Umbilical cord (tissue), 2 donors: ENCODE data around the gene DCAKD. TPM values are rescaled to one million over a fixed set of nuclear protein-coding genes. Genes with fewer than 3 reads are reported as not detected.

Experiments used
- DNase-seq: peaks from one replicate; pipeline ENCODE4 v3.0.0-alpha.2; 2015; ENCODE audit warnings: low spot score
- total RNA-seq: library from RNA; depleted of rRNA; stranded (reverse); fragments of >200 nt; gene quantifications from one replicate; pipeline ENCODE4 v1.2.3, GENCODE V29; 2014; ENCODE audit warnings: low replicate concordance; ENCODE audit not compliant: insufficient read depth

Gene DCAKD
- total RNA-seq, 1 donor from 2014 or later = 14.9 TPM

DNA sequence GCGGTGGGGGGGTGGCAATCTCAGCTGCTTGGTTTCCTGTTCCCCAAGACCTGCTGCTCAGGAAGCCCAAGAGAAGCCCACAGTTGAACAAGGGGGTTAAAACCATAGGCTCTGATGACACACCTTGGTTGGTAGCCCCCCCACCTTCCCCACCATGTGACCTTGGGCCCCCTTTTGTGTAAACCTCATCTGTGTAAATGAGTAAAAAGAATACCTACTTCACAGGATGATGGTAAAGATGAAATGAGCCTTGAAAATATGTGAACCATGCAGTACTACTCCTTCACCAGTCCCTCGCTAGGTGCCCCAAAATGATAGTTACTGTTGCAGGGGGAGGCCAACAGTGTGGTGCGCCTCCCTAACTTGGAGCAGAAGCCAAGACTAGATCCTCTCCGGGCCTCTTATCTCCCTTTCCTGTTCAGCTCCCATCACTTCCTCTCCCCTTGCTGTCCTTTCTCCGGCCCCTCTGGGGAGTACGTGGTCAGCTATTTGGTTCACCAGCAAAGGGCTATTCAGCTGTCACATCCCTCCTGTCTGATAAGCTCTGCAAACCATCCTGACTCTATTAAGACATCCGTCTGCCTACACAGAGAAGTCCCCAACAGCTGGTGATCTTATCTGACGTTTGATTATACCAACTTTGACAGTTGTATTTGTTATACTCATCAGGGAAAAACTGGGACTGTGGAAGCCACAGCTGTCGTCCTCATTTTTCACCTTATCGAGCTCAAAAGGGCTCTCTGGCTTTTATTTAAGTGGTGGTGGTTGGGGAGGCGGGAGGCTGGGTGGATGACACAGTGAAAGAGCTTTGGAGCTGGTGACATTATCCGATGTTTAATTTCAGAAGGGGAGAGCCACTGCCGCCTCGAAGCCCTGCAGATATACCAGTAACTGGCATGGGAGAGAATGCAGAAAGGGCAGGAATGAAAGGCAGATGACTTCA lies 19.9 kb downstream of the DCAKD start:
- DNase-seq = no peak

DNA sequence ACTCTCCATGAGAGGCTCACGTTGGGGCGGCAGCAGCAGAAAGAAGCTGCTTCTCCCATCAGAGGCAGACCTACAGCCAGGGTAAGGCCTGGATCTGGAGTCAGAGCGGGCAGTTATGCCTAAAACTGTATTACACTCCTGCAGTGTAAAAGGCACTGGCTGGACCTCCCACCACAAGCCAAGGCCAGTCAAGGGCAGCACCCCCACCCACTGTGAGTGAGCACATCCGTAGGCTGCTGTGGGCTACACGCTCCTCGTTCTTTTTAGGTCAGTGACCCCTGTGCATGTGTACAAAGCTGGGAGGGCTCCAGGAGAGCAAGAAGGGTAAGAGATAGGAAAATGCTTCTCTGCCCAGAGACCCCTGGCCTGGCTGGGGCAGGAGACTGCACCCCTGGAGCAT lies 20.7 kb downstream of the DCAKD start:
- DNase-seq = no peak

DNA sequence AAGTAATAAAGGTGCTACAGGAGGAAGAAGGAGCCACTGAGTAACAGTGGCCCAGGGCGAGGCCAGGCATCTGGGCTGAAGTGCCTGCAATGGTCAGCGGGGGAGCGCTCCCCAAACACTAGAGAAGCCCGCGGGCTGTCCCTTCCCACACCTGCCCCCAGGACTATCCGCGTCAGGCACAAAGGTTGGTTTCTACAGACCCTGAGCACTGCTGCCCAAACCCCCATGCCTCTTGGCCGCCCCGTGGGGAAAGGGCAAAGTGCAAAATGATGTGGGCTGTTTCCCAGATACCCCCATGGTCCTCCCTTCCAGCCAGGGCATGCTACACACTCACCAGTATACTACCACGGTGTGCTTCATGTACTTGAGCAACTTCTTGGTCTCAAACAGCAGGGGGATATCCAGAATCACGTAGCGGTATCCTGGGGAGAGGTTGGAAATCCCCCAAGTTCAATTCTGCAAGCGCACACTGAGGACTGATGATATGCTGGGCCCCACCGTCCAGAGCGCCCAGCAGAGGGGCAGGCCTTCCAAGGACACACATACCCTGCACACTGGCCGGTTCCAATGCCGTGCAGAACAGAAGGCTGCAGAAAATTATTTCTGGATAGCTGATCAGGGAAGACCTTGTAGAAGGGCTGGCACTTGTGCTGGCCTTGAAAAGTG lies 21.5 kb downstream of the DCAKD start:
- no peak for DNase-seq

DNA sequence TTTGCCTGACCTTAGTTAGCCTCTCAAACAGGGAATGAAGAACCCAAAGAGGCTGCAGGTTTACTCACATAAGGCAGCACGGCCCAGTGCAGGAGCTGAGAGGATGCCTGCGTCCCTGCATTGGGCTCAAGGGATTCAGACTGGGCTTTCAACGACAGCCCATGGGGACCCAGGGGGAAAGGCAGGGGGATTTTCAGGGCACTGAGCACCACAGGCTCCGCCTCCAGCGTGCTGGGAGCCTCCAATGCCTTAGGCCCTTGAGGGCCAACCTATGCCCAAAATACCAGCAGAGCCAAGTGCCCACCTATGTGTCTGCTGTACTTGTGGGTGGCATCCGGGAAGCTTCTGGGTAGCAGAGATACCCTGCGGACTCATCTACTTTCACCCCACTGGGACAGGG lies 22.3 kb downstream of the DCAKD start:
- no peak for DNase-seq

DNA sequence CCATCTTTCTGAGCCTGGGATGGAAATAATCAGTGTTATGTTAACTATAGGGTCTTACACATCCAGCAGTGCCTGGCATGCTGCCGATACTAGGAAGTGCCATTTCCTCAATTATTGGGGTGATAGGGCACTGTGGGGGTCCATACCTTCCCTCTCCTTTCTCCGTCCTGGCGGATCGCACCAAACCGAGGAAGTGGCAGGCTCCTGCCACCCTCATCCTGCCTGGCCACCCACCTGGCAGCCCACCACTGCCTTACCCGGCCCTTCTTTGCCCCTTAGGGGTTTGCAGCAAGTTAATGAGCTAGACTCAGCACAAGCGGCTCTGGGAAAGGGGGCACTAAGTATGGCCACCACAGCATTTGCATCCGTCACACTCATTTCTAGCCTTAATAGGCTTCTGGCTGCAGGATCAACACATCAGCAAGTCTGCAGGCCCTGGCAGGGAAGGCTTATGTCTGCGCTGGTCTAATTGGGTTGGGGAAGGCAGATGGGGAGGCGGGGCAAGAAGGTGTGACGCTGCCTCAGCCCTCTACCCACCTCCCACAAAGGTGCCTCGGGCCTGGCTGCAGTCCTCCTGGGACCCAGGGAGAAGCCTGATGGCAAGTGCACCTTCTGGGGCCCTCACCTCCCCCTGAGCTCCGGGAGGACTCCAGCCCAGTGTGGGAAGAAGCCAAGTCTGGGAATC lies 28.6 kb downstream of the DCAKD start:
- no peak for DNase-seq

DNA sequence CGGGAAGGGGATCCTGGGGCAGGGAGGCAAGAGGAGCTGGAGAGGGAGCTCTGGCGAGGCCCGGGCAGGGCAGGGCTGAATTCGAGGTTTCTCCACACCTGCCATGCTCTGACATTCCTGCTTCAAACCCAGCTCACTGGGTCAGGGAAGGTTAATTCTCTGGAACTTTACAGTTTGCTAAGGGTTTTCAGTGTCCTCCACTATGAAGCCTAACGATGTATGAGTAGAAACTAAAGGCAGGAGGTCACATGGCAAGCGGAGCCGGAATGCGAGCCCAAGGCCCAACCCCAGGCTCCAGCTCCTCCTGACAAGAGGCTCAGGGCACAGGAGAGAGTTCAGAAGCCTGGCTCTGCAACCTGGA lies 29.2 kb downstream of the DCAKD start:
- DNase-seq = no peak

DNA sequence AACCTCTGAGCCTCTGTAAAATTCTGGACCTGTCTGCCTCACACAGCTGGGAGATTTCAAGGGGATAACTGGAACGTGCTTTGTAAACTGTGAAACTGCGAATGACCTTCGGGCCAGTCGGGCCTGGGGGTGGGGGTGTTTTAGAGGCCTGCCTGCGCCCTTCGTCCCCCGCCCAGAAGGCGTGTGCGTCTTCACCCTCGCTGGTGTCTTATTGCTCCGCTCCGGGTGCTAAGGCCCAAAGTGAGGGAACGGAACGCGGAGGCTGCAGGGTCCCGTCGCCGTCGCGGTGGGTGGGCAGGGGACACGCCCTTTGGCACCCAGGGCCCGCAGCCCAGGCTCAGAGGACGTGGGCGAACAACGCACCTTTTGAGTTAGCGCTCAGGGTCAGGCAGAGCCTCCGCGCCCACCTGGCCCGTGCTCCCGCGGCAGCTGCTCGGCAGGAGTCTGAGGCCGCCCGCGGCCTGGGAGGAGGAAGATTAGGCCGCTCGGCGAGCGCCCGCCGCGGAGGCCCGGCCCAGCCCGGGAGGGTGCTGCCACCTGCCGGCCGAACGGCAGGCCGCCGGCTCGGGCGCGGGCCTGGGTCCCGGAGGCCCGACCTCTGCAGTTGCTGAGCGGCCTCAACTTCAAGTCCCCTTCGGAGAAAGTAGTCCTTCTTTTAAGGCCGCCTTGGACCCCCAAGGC lies 29.7 kb downstream of the DCAKD start:
- DNase-seq = peak; percentile 66

DNA sequence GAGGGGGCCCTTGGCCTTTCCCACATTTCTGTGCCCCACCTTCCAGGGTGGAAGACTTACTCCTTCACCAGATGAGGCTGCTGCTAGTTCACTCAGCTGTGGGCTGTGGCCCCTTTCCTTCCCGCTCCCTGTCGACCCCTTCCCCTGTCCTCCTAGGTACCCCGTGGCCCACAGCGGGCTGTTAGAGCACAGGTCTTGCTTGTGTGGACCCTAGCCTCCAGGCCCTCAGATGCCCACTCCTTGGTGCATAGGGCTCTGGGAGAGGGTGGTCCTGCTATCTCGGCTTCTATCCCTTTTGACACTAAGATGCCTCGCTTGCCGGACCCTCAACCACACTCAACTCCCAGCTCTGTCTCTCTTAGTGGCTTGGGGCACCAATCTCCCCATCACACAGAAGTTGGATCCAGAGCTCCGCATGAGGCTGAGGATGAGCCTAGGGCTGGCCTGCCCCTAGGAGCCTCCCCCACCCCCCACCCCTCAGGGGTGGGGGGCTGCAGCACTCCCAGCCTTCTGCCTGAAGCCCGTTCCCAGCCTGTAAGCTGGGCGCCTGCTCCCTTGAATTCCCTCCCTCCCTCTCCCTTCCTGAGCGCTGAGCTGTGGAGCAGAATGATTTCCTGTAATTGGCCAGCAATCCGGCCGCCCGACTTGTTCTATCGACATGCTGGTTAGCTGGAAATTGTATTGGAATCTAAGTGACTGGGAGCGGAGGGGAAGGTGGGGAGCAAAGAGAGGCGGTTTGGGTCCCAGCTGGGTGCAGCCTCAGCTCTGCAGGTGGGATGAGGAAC lies 30.9 kb downstream of the DCAKD start:
- peak; percentile 73 for DNase-seq

DNA sequence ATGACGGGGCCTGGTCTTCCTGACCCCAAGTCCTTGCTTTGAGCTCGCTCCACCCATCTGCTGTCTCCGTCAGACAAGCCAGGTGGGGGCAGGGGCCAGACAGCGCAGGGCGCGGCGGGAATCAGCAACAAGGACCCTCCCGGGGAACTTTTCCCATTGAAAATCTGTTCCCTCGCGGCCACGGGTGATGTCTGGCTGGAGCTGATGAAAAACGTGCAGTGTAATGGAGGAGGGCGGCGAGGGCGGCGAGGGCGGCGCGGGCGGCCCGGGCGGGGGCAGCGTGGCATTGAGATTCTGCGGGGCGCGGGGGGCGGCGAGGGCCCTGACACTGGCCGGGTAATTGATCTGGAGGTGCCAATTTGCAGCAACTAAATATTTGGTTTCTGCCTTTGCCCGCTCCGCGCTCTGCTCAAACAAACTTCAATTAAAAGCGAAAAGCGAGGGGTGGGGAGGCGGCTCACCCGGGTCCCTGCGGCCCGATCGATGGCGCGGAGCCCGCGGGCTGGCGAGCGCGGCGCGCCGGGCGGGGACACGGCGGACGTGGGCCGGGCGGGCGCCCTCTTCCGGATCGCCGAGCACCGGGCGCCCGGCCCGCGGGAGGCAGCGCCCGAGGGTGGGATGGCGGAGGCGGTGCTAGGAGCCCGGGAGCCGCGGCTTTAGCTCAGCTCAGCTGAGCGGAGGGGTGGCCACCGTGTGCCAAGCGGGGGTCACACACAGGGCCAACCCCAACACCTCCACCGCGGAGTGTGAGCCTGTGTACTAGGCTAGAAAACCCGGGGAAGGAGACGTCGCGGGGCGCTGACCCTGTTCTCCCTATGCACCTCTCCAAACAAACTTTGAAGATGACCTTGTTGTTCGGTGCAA lies 32.4 kb downstream of the DCAKD start:
- DNase-seq = peak; percentile 70

DNA sequence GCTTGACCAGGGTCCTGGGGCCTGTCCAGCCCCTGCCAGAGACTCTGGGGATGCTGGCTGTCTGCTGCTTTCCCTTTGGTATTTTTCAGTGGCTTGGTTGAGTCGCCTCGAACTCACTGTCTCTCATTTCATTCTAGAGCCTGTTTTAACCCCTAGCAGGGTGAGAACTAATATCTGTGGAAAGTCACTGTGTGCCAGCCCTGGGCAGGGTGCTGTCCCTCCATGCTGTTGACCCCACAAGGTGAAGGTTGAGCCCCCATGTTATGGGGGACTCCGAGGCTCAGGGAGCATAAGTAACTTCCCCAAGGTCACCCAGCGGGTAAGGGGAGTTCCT lies 33.0 kb downstream of the DCAKD start:
- no peak for DNase-seq

DNA sequence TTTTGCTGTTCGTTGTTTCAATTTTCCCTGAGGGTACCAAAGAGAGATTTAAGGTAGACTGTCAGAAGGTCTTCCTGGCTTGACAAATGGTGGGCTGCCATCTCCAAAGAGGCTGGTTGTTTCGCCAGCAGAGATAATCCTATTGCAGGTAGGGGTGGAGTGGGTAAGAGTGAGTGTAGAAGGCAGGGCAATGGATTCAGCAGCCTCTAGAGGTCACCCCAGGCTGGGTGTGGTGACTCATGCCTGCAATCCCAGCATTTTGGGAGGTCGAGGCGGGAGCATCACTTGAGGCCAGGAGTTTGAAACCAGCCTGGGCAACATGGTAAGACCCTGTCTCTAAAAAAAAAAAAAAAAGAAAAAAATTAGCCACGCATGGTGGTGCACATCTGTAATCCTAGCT lies 34.6 kb downstream of the DCAKD start:
- no peak for DNase-seq

DNA sequence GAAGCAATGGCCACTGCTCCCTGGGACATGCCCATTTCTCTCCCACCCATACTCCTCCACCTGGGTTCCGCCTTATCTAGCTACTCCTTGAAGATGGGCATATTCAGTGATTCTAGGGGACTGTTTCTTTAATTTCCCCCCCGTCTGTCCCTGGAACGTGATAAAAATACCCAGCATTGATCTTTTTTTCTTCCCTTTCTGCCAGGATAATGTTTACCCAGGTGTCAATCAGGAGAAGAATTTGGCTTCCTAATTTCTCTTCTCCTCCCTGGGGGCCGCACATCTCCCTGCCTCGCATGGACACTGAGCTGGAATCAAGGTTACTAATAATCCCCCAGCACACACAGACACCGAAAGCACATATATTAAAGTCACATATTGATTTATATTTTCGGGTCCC lies 35.2 kb downstream of the DCAKD start:
- DNase-seq = no peak

DNA sequence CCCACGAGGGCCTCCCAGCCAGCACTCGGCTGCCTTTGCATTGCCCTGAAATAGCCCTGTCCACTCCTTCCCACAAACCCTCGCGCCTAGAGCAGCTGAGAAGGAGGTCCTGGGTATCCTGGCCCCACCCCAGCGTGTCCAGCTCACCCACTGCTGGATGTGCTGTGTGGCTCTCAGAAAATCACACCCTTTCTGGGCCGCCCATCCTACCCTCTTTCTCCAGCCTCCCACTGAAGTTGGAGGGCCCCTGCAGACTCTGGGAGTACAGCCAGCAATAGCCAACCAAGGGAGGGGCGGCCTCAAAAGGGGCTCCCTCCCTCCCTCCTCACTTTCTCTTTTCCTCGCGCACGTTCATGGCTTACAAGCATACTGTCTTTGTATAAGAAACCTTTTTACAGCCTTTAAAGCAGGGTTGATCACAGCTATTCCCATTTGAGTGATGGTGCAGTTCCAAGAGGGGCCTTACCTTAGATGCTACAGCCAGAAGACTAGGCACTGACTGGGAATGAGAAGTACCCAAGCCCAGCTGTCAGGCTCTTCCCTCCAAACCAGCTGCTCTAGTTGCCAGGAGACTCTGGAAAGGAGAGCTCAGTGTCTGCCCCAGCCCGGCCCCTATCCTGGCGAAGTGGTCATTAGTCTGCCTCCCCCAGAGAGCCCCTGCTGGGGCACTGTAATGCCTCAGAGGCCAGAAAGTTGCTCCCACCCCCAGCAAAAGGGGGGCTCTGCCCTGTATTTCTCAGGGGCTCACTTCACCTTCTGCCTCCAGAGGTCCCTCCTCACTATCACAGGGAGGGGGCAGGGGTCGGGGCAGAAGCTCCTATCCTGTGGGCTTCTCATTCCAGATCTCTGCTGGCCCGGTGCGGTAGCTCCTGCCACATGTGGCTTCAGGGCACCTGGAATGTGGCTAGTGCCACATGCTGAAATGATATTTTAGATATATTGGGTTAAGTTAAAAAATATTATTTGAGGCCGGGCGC lies 38.1 kb downstream of the DCAKD start:
- peak; percentile 83 for DNase-seq

DNA sequence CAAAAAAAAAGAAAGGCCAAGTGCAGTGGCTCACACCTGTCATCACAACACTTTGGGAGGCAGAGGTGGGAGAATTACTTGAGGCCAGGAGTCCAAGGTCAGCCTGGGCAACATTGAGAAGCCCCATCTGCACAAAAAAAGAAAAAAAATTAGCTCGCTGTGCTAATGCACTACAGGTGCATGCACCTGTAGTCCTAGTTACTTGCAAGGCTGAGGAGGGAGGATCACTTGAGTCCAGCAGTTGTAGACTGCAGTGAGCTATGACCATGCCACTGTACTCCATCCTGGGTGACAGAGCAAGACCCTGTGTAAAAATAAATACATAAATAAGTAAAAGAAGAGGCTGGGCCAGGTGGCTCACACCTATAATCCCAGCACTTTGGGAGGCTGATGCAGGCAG lies 39.7 kb downstream of the DCAKD start:
- DNase-seq = no peak

DNA sequence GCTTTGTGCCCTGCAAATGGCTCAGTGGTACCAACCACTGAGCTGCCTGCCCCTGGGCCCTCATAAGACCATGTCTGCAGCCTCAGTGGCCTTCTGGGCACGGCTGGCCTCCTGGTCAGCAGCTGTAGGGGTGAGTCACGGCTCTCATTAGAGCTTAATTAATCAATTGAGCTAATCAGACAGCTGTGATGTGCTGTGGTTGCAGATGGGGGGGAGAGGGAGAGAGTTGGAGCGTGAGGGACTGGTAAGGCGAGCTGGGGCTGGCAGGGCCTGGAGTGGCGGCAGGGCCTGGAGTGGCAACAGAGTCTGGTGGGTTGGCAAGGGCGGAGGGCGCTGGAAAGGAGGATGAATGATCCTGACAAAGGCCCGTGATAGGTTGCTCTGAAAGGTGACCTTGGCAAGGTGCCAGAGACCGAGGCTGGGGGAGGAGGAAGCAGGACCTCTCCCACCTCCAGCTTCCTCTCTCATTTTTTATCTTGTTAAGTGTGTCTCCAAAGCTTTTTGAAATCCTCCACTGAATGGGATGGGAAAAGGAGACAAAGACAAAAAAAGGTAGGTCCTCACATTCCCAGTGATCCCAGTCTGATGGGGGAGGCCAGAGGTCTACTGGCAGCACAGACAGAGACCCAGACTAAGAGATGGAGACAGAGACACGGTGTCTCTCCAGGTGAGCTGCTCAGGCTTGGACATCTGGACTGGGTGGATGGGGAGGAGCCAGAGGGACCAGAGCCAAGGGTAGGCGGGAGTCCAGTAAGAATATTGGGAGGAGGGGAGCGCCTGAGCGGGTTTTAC lies 41.6 kb downstream of the DCAKD start:
- DNase-seq = no peak

DNA sequence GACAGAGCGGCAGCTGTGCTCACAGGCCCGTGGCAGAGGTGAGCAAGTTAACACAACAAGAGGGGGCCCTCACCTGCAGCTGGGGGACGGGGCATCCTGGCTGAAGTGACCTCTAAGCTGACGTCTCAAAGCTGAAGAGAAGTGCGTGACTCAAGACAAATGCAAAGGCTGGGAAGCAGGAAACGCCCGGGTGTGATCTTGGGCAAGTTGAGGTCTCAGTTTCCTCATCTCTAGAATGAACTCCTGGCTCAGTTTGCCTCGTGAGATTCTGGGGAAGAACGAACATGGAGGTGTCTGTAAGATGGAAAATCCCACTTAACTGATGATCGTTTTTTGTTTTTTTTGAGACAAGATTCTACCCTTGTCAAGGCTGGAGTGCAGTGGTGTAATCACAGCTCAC lies 43.2 kb downstream of the DCAKD start:
- no peak for DNase-seq

DNA sequence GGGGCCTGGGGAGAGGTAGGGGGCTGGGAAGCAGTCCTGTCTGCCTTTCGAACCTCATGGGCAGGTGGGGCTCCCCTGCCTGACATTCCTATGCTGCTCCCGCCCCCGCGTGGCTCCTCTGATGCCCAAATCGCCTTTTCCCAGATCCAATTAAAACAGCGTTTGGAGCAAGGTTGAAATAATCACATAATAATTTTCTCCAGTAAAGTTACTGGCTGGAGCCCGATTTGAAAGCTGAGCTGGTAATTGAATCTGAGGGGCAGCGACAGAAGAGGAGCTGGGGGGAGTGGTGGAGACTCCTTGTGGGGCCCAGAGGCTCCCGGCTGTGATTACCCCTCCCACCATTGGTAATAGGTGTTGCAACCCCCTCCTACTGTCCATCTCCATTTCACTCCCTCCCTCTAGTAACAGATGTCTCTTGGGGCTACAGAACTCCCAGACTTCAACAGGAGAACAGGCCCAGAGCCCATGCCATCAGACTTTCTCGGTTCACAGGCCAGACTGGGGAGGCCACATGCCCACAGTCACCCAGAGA lies 44.4 kb downstream of the DCAKD start:
- DNase-seq = no peak

DNA sequence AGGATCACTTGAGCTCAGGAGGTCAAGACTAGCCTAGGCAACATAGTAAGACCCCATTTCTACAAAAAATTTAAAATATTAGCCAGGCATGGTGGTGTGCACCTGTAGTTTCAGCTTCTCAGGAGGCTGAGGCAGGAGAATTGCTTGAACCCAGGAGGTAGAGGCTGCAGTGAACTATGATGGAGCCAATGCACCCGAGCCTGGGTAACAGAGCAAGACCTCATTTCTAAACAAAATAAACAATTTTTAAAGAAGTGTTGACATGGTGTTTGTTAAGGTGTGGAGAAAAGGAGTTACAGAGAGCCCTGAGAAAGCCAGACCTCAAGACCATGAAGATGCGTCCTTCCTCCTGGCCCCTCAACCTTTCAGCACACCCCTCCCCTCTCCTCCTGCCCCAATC lies 45.7 kb downstream of the DCAKD start:
- no peak for DNase-seq
